HG03575 (cell line): ENCODE measurements around the gene KCNK5.

ENCODE experiments used
- ATAC-seq: cut with Tn5 transposase; IDR thresholded peaks from one replicate; pipeline ENCODE4 v1.9.1; 2021; ENCODE audit not compliant: unreplicated experiment, insufficient number of reproducible peaks, low FRiP score; ENCODE audit errors: extremely low read depth

The KCNK5 gene

GRCh38 chr6:39188571-39188970 lies 40.7 kb downstream of the KCNK5 start:
- ATAC-seq, result no peak

- ATAC-seq, result no peak
Observed at GRCh38 chr6:39188098-39188450, 41.2 kb downstream of the KCNK5 start.

DNA sequence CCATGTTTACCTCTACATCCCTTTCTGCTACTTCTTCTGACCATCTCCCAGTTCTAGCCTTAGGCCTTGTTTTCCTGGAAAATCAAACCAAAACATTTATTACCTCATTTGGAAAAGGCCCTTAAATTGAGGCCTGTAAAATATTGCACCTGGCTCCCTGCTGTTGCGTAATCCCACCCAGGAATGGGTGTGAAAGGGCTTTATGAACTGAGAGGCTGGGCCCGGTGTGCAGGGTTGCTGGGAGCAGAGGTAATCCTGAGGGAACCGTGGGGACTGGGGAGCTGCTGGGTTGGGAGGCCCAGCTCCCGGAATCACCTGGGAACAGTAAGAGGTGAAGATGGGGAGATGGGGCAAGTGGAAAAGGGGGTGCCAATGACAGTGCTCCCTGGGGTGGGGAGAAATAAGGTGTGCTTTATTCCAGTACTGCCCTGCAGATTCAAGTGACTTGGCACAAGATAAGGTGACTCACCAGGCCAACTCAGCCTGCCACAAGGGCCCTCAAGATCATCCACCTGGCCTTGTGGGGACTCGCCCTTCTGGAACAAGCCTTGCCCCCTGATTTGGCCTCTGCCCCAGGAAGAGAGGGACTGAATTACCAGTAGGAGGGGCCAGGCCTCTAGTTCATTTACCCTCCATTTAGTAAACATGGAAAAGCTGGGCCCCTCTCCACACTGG lies 44.2 kb downstream of the KCNK5 start:
- no peak for ATAC-seq

GRCh38 chr6:39182604-39183003 lies 46.7 kb downstream of the KCNK5 start:
- no peak for ATAC-seq

DNA sequence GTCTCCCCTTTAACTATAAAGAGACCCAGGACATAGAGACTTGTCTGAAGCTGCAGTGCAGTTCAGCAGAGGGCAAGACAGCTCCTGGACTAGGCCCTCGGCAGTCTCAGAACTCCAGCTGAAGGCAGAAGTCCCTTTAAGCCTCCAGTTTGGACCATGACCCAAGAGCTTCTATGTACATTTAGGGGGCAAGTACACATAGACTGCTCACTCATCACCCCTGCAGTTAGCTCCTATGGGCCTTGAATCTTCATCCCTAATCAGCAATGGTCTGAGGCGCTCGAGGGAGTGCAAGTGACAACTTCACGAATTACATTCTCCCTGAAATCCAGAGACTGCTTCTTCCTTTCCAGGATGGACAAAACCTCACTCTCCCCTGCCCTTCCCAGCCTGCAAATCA lies 47.4 kb downstream of the KCNK5 start:
- no peak for ATAC-seq

DNA sequence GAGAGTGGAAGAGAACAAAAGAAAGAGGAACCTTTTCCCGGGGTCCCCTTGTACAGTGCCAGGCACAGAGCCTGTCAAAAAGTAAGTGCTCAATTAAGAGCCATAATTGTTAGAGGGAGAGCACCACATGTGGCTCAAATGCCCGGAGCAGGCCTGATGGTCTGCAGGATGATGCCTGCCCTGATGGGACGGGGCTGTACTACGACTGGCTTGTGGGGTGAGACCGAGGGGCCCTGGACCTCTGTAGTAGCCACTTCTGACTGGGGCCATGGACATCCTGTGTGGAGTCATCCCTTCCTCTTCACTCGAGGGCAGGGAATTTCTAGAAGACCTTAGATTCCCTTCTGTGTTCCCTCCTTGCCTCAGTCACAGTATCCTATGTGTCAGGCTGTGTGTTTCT lies 47.9 kb downstream of the KCNK5 start:
- ATAC-seq, result no peak

DNA sequence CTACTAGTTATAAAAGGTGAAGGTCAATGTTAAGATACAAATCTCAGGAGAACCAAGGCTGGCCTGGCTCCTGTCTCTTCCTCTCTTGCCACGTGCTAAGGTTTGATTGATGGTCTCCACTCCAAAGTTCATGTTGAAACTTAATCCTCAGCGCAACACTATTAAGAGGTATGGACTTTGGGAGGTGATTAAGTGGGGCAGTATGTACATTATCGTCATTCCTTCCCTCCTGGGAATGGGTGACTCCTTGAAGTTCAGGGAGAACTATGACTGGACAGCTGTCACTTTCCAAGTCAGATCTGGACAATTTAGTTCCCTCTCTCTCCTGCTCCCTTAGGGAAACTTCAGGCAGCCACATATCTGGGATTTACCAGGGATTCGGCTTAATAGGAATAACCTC lies 50.5 kb downstream of the KCNK5 start:
- no peak for ATAC-seq

DNA sequence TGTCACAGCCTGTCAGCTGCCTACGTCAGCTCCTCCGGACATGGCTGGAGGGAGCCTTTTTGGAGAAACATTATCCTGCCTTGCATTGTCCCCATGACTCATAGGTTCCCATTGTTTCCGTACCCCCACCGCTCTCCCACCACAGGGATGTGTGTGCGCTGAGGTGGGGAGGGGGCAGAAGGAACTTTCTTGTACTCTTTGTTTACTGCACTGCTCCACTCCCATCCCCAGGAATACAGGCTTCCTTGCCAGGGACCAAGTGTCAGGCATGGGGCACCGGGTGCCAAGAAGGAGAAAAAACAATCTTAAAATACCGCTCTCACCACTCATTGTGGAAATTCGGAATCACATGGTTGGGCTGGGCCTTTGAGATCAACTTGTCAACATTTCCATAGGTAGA lies 51.0 kb downstream of the KCNK5 start:
- ATAC-seq, result no peak

GRCh38 chr6:39177130-39177529 lies 52.1 kb downstream of the KCNK5 start:
- no peak for ATAC-seq

DNA sequence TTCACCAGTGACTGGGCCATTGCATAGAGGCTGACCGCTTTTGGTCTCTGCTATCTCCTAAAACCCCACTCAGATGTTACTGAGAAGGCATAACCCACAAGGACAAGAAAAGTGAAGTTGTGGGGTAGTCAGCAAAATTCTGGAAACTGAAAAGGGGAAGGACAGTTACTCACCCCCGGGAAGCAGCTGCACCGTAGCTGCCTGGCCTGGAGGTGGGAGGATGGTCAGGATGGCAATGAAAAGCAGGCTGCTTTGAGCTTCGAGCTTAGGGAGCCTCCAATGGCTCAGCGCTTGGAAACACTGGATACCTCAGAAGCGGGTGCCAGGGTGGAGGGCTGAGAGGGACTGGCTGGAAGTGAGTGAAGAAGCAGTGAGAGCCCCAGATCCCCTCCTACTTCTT lies 56.0 kb downstream of the KCNK5 start:
- no peak for ATAC-seq

DNA sequence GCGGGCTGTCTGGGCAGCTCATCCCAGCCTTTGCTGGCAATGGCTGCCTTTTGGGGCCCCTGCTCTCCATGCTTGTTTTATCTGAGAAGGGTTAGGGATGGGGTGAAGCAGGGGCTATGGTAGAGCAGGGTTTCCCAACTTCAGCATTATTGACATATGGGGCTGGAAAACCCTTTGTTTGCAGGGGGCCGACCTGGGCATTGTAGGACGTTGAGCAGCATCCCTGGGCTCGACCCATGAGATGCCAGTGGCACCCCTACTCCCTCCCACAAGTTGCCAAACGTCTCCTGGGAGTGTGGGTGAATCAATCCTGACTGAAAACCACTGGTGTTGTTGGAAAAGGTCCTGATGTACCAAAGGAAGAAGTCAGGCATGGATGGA lies 56.9 kb downstream of the KCNK5 start:
- no peak for ATAC-seq

GRCh38 chr6:39171489-39172376 lies 57.5 kb downstream of the KCNK5 start:
- no peak for ATAC-seq

DNA sequence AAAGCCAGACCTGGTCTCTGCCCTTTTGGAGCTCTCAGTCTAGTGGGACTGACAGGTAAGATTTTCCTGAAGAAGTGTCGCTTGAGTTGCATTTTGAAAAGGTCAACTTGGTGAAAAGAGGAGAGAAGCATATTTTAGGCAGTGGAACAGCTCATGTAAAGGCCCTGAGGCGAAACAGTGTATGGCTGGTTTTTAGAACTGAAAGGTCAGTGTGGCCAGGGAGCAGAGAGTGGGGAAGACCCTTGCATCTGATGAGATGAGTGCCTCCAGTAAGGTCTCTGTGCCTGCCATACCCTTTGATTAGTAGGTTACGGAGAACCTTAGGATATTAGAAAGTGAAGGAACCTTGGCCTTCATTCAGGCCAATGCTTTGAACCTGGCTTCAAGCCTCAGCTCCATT lies 58.4 kb downstream of the KCNK5 start:
- ATAC-seq, result no peak

DNA sequence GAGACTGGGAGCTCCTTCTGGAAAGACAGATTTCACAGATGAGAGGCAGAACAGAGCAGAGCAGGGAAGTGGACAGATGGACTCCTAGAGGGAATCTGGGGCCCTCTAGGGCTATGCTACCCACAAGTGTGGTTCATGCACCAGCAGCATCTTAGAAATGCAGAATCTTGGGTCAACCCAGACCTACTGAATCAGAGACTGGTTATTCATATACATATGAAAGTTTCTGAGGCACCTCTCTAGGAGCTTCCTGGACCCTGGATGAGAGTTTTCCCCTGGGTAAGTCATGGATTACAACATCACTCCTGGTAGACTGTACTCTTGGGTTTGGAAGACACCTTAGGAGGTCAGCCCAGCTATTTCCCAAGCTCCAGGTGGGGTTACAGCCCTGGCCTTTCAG lies 58.9 kb downstream of the KCNK5 start:
- ATAC-seq, result no peak

GRCh38 chr6:39169448-39170344 lies 59.6 kb downstream of the KCNK5 start:
- ATAC-seq, result no peak

DNA sequence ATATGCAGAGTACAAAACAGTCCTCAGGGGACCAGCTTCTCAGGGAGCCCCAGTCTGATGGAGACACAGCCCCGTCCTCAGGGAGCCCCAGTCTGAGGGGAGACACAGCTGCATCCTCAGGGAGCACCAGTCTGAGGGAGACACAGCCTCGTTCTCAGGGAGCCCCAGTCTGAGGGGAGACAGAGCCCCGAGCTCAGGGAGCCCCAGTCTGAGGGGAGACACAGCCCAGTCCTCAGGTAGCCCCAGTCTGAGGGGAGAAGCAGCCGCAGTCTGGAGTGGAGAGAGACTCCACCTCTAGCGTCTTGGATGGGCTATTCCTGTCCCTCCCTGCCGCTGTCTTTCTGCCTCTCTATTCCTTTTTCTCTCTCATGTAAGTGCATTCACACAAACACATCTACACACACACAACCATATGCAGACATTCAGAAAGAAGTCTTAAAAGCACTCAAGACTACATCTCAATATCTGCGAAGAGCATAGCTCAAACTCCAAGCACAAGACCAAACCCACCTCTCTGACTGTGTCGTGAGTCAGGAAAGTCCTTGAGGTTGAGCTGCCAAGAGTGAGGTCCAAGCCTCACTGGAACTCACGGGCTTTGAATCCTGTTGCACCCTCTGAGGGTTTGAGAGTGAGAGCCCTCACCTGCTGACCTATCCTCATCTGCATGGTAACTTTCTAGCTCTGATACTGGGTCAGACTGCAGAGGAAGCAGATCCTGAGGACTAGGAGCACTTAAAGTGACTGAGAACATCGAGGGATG lies 61.2 kb downstream of the KCNK5 start:
- ATAC-seq, result no peak

- no peak for ATAC-seq
Observed at GRCh38 chr6:39167321-39167720, 62.0 kb downstream of the KCNK5 start.

- no peak for ATAC-seq
Observed at GRCh38 chr6:39166912-39167290, 62.4 kb downstream of the KCNK5 start.
